ENCODE results near the gene ABI3BP. TPM values are rescaled to one million over a fixed set of nuclear protein-coding genes. Genes with fewer than 3 reads are reported as not detected.

Gene ABI3BP
- total and polyA plus RNA-seq, 10 of the 15 experiments (the other 5 are each of a cell fraction or from before 2014, with no cell fraction given) = 0.03 to 0.42 (median 0.11) TPM; not detected in 4

DNA sequence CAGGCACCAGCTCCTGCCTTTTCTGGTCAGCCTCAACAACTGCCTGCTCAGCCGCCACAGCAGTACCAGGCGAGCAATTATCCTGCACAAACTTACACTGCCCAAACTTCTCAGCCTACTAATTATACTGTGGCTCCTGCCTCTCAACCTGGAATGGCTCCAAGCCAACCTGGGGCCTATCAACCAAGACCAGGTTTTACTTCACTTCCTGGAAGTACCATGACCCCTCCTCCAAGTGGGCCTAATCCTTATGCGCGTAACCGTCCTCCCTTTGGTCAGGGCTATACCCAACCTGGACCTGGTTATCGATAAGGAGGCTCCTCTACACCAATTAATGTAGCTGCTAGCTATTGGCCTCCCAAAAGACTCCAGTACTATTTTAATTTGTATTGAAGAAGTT, 245.0 kb downstream of the ABI3BP start (continued):
- TF ChIP-seq, protein P1, sequence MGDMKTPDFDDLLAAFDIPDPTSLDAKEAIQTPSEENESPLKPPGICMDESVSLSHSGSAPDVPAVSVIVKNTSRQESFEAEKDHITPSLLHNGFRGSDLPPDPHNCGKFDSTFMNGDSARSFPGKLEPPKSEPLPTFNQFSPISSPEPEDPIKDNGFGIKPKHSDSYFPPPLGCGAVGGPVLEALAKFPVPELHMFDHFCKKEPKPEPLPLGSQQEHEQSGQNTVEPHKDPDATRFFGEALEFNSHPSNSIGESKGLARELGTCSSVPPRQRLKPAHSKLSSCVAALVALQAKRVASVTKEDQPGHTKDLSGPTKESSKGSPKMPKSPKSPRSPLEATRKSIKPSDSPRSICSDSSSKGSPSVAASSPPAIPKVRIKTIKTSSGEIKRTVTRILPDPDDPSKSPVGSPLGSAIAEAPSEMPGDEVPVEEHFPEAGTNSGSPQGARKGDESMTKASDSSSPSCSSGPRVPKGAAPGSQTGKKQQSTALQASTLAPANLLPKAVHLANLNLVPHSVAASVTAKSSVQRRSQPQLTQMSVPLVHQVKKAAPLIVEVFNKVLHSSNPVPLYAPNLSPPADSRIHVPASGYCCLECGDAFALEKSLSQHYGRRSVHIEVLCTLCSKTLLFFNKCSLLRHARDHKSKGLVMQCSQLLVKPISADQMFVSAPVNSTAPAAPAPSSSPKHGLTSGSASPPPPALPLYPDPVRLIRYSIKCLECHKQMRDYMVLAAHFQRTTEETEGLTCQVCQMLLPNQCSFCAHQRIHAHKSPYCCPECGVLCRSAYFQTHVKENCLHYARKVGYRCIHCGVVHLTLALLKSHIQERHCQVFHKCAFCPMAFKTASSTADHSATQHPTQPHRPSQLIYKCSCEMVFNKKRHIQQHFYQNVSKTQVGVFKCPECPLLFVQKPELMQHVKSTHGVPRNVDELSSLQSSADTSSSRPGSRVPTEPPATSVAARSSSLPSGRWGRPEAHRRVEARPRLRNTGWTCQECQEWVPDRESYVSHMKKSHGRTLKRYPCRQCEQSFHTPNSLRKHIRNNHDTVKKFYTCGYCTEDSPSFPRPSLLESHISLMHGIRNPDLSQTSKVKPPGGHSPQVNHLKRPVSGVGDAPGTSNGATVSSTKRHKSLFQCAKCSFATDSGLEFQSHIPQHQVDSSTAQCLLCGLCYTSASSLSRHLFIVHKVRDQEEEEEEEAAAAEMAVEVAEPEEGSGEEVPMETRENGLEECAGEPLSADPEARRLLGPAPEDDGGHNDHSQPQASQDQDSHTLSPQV (IDR thresholded peaks at IDR 0.05) = no peak
- TF ChIP-seq JUND (IDR thresholded peaks at IDR 0.05; ENCODE audit: low read depth, low read length) (no peak), JUNB (IDR thresholded peaks at IDR 0.05) (no peak), NR2C1 (IDR thresholded peaks at IDR 0.05) (no peak), PAX8 (IDR thresholded peaks at IDR 0.05) (no peak), SREBF1 (IDR thresholded peaks at IDR 0.05; ENCODE audit: low read length) (no peak)
- TF ChIP-seq, protein P2, sequence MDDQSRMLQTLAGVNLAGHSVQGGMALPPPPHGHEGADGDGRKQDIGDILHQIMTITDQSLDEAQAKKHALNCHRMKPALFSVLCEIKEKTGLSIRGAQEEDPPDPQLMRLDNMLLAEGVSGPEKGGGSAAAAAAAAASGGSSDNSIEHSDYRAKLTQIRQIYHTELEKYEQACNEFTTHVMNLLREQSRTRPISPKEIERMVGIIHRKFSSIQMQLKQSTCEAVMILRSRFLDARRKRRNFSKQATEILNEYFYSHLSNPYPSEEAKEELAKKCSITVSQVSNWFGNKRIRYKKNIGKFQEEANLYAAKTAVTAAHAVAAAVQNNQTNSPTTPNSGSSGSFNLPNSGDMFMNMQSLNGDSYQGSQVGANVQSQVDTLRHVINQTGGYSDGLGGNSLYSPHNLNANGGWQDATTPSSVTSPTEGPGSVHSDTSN (IDR thresholded peaks at IDR 0.05; ENCODE audit: insufficient replicate concordance, low read depth, low read length) = no peak
- TF ChIP-seq, protein P3, sequence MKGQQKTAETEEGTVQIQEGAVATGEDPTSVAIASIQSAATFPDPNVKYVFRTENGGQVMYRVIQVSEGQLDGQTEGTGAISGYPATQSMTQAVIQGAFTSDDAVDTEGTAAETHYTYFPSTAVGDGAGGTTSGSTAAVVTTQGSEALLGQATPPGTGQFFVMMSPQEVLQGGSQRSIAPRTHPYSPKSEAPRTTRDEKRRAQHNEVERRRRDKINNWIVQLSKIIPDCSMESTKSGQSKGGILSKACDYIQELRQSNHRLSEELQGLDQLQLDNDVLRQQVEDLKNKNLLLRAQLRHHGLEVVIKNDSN (IDR thresholded peaks at IDR 0.05; ENCODE audit: borderline replicate concordance, extremely low read length, insufficient read depth, low read depth, low read length) = no peak
